BE2C (cell line): Measurements from ENCODE around the gene RBM22.

ENCODE experiments used
- DNase-seq: peaks from one replicate; pipeline ENCODE4 v3.0.0-alpha.2; 2020
- H3K27me3 ChIP-seq: fragments of 250-450 bp; sonication (Bioruptor Pico); 2 replicates; pipeline ENCODE4 v1.5.1; 2020; ENCODE audit warnings: mild to moderate bottlenecking
- H3K36me3 ChIP-seq: fragments of 250-450 bp; sonication (Bioruptor Pico); 2 replicates; pipeline ENCODE4 v1.5.1; 2020; ENCODE audit warnings: mild to moderate bottlenecking
- H3K4me1 ChIP-seq: fragments of 250-450 bp; sonication (Bioruptor Pico); 2 replicates; pipeline ENCODE4 v1.5.1; 2020
- H3K4me3 ChIP-seq: 2 replicates; pipeline ENCODE4 v1.5.1; 2011; ENCODE audit warnings: low read depth, low read length
- H3K9me3 ChIP-seq: fragments of 250-450 bp; sonication (Bioruptor Pico); 2 replicates; pipeline ENCODE4 v1.5.1; 2020
- TF ChIP-seq, protein P1 (sequence below): IDR thresholded peaks from 2 replicates; pipeline ENCODE4 v1.5.1; 2012; ENCODE audit warnings: mild to moderate bottlenecking, low read depth, low read length

The RBM22 gene

DNA sequence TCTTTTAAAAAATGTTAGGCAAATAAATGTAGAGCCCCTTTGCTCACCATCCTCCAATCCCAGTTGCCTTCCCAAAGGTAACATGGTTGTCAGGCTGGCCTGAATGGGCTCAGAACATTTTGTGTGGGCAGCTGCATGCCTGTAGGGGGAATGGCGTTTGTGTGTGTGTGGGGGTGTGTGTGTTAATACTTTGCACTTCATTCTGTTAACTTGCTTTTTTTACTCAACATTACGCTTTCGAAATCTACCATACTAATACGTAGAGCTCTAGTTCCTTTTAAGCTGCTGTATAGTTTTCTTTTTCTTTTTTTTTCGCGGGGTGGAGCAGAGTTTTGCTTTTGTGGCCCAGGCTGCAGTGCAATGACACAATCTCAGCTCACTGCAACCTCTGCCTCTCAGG, 25.8 kb downstream of the RBM22 start:
- Histone ChIP-seq H3K4me3 (no peak overlapping the region), H3K9me3 (no peaks in the 10 kb centered on the region), H3K4me1 (no peaks in the 10 kb centered on the region), H3K27me3 (no peaks in the 10 kb centered on the region), H3K36me3 (no peaks in the 10 kb centered on the region)
- TF ChIP-seq, protein P1, sequence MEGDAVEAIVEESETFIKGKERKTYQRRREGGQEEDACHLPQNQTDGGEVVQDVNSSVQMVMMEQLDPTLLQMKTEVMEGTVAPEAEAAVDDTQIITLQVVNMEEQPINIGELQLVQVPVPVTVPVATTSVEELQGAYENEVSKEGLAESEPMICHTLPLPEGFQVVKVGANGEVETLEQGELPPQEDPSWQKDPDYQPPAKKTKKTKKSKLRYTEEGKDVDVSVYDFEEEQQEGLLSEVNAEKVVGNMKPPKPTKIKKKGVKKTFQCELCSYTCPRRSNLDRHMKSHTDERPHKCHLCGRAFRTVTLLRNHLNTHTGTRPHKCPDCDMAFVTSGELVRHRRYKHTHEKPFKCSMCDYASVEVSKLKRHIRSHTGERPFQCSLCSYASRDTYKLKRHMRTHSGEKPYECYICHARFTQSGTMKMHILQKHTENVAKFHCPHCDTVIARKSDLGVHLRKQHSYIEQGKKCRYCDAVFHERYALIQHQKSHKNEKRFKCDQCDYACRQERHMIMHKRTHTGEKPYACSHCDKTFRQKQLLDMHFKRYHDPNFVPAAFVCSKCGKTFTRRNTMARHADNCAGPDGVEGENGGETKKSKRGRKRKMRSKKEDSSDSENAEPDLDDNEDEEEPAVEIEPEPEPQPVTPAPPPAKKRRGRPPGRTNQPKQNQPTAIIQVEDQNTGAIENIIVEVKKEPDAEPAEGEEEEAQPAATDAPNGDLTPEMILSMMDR = no peak
- DNase-seq = no peak

DNA sequence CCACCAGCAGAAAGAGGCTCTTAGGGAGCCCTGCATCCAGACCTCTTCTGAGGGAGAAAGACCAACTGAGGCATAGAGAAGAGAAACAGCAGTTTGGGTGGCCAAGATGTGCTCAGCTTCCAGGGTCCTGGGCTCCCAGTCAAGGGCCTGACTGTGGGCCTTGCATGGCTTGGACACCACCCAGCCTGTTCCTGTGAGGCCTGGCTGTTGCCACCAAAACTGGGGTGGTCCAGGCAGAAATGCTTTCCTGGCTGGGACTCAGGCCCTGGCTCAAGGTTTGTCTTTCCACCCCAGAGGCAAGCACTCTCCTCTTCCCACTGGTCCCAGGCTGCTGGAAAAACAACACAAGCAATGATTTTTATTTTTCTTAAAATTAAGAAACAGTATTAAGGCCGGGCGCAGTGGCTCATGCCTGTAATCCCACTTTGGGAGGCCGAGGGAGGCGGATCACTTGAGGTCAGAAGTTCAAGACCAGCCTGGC, 26.5 kb downstream of the RBM22 start:
- H3K27me3 ChIP-seq = no peaks in the 10 kb centered on the region
- H3K36me3 ChIP-seq = no peaks in the 10 kb centered on the region
- no peak for DNase-seq
- TF ChIP-seq, protein P1 = no peak
- no peaks in the 10 kb centered on the region for H3K4me1 ChIP-seq
- H3K4me3 ChIP-seq = no peak overlapping the region
- no peaks in the 10 kb centered on the region for H3K9me3 ChIP-seq

DNA sequence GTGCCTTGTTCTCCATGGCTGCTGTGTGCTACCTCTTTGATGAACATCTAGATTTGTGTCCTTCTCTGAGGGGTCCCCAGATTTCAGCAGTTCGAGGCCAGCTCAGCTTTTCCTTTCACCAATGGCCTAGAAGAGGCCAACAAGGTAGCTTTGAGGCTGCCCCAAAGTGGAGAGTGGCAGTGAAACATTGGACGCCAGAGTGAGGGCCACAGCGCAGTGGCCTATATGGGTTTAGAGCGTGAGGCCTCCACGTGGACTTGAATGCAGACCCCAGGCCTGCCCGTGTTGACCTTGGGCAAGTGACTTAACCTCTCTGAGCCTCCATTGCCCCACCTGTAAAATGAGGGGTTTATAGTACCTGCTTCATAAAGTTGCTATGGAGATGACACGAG, 28.0 kb downstream of the RBM22 start:
- Histone ChIP-seq H3K9me3 (no peaks in the 10 kb centered on the region), H3K4me3 (peak overlapping the region; percentile 67), H3K4me1 (no peaks in the 10 kb centered on the region), H3K36me3 (no peaks in the 10 kb centered on the region), H3K27me3 (no peaks in the 10 kb centered on the region)
- TF ChIP-seq, protein P1 = no peak
- DNase-seq = no peak

DNA sequence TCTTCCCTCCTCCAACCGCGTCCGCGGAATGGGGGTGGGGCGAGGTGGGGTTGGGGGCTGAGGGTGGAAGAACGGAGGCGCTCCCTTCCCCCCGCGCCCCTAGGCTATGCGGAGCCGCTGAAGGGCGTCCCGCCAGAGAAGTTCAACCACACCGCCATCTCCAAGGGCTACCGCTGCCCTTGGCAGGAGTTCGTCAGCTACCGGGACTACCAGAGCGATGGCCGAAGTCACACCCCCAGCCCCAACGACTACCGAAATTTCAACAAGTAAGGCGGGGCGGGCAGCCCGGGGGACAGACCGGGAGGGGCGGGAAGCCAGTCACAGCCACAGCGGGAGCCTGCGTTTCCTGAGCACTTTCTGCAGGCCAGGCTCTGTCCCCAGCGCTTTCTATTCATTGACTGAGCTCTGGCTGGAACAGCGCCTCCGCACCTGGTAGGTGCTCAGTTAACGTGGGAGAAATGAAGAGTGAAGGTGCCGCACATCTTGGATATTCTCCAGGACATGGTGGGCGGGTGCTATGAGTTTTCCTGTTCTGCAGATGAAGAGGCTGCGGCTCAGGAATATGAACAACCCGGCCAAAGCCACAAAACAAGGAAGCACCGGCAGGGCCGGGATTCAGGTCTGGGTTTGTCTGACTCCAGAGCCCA, 28.5 kb downstream of the RBM22 start:
- no peaks in the 10 kb centered on the region for H3K27me3 ChIP-seq
- H3K4me3 ChIP-seq = peak overlapping the region; percentile 67
- H3K9me3 ChIP-seq = no peaks in the 10 kb centered on the region
- no peak for DNase-seq
- no peaks in the 10 kb centered on the region for H3K4me1 ChIP-seq
- TF ChIP-seq, protein P1 = no peak
- H3K36me3 ChIP-seq = no peaks in the 10 kb centered on the region

DNA sequence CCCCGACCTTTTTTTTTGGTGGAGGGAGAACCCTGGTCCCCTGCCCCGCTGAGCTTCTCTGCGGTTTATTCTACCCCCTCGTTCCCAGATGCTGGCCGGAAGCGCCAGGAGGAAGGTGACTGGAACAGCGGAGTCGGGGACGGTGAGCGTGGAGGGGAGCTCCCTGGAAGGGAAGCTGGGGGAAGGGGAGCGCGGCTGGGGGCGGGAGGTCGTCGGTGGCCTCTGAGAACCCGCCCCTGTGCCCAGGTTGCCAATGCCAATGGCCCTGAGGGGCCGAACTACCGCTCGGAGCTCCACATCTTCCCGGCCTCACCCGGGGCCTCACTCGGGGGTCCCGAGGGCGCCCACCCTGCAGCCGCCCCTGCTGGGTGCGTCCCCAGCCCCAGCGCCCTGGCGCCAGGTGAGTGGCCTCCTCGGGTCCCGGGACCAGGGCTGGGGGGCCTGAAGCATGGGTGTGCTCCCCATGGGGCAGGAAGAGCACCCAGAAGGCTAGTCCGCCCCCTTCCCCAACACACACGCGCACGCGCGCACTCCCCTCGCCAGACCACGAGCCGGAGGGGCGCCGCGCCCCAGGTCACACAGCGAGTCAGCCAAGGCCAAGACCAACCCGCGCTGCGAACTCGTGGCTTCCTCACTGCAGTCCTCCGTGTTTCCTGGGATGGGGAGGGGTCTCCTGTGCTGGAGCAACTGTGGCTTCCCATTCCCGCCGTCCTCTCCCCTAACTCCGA, 29.2 kb downstream of the RBM22 start:
- TF ChIP-seq, protein P1 = no peak
- Histone ChIP-seq H3K9me3 (no peaks in the 10 kb centered on the region), H3K4me1 (no peaks in the 10 kb centered on the region), H3K4me3 (peak overlapping the region; percentile 67), H3K27me3 (no peaks in the 10 kb centered on the region), H3K36me3 (no peaks in the 10 kb centered on the region)
- no peak for DNase-seq

DNA sequence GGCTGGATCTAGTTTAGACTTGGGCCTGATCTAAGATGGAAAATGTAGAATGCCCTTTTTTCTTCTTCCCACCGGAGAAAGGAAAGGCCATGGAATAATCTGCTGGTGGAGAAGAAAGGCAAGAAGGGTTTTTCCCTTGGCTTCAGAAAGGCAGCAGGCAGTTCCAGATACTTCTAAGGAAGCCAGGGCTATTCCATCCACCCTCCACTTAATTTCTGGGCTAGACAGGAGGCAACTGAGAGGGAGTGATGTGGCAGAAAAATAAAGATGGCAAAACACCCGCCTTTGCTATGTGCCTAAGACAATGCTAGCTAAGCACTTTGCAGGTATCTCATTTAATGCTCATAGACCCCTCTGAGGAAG, 29.9 kb downstream of the RBM22 start:
- Histone ChIP-seq H3K27me3 (no peaks in the 10 kb centered on the region), H3K9me3 (no peaks in the 10 kb centered on the region), H3K4me3 (no peak overlapping the region), H3K4me1 (no peaks in the 10 kb centered on the region), H3K36me3 (no peaks in the 10 kb centered on the region)
- TF ChIP-seq, protein P1 = no peak
- DNase-seq = no peak
